Measurements from ENCODE around the gene FCER2.

The FCER2 gene

DNA sequence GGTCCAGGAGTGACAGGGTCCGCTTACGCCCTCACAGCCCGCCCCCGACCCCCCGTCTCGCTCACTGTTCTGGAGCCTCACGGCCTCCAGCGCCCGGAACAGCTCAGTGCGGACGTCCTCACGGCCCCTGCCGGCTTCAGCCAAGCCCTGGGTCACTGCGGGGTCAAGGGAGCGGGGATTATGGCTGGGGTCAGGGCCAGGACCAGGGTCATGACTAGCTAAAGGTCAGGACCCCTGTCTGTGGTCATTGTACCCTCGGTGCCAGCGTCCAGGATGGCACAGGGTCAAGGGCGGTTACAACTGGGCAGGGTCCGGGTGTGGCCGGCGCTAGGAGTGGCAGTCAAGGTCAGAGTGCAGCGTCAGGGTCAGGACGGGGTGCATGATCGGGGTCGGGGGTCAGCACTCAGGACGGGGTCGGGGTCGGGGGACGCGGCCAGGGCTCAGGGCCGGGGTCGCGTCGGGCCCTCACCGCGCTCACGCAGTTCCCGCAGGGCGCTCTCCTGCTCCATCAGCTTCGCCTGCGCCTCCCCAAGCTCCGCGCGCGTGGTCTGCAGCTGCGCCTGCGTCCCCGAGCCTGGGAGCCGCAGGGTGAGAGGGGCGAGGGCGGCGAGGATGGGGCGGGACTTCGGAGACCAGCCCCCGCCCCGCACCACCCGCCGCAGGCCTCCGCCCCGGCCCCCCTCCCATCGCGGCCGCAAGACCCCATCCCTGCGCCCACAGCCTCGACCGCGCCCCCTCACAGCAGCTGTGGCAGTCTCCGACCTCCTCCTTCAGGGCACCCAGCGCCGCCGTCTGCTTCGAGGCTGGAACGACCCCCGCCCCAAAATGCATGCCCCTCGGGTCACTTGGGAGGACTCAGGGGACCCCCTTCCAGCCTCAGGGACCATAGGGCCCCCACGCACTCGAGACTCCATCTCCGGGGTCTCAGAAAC is 28.6 kb upstream of the FCER2 start:
- Histone ChIP-seq H3K9me2 (replicated peaks; ENCODE audit: control insufficient read depth, low read length) (no peaks in the 10 kb centered on the region), H4K20me1 (ENCODE audit: control insufficient read depth, insufficient read depth, low read depth, low read length) (no peaks in the 10 kb centered on the region), H3K27ac (ENCODE audit: low read depth, low read length) (no peak overlapping the region), H3K4me3 (ENCODE audit: low read length) (no peak overlapping the region), H3K4me1 (ENCODE audit: control insufficient read depth, low read length) (no peaks in the 10 kb centered on the region), H3K36me3 (ENCODE audit: control insufficient read depth, low read length) (no peaks in the 10 kb centered on the region), H3K4me2 (ENCODE audit: low read length) (no peak overlapping the region), H3K9me3 (ENCODE audit: control insufficient read depth, insufficient read depth, low read length) (no peaks in the 10 kb centered on the region), H3K79me2 (ENCODE audit: control insufficient read depth, low read length) (no peaks in the 10 kb centered on the region), H3F3A (ENCODE audit: control insufficient read depth, insufficient read depth) (no peaks in the 10 kb centered on the region), H3K27me3 (ENCODE audit: control insufficient read depth, low read length) (peaks cover 15% of the 10 kb centered on the region; the same call in 1 of the 2 replicates)
- TF ChIP-seq EZH2phosphoT487 (IDR thresholded peaks at IDR 0.05; ENCODE audit: borderline replicate concordance, low read length) = no peak
- TF ChIP-seq, protein P1, sequence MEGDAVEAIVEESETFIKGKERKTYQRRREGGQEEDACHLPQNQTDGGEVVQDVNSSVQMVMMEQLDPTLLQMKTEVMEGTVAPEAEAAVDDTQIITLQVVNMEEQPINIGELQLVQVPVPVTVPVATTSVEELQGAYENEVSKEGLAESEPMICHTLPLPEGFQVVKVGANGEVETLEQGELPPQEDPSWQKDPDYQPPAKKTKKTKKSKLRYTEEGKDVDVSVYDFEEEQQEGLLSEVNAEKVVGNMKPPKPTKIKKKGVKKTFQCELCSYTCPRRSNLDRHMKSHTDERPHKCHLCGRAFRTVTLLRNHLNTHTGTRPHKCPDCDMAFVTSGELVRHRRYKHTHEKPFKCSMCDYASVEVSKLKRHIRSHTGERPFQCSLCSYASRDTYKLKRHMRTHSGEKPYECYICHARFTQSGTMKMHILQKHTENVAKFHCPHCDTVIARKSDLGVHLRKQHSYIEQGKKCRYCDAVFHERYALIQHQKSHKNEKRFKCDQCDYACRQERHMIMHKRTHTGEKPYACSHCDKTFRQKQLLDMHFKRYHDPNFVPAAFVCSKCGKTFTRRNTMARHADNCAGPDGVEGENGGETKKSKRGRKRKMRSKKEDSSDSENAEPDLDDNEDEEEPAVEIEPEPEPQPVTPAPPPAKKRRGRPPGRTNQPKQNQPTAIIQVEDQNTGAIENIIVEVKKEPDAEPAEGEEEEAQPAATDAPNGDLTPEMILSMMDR (IDR thresholded peaks at IDR 0.05; ENCODE audit: low read depth, low read length, poor library complexity, severe bottlenecking) = no peak

DNA sequence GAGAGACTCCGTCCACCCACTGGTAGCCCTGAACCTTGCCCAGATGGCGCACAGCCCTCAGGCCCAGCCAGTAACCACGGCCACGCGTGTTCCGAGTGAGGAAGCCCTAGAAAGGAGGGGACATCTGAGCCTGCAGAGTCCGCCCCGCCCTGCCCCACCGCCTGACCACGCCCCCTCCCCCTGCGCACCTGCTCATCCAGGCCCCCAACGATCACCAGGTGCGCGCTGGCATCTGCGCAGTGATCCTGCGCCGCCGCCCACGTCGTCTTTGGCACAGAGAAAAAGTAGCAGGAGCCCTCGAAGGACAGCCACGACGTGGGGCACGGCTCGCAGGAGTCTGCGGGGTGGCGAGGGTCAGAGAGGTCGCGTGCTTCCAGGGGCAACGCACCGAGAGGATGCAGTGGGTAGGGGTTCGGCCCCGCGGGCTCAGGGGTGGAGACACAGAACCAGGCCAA is 27.9 kb upstream of the FCER2 start:
- Histone ChIP-seq H3K9me2 (replicated peaks; ENCODE audit: control insufficient read depth, low read length) (no peaks in the 10 kb centered on the region), H3F3A (ENCODE audit: control insufficient read depth, insufficient read depth) (no peaks in the 10 kb centered on the region), H3K27ac (ENCODE audit: low read depth, low read length) (no peak overlapping the region), H3K79me2 (ENCODE audit: control insufficient read depth, low read length) (no peaks in the 10 kb centered on the region), H3K4me2 (ENCODE audit: low read length) (no peak overlapping the region), H3K4me3 (ENCODE audit: low read length) (no peak overlapping the region), H3K9me3 (ENCODE audit: control insufficient read depth, insufficient read depth, low read length) (no peaks in the 10 kb centered on the region), H3K36me3 (ENCODE audit: control insufficient read depth, low read length) (no peaks in the 10 kb centered on the region), H3K4me1 (ENCODE audit: control insufficient read depth, low read length) (no peaks in the 10 kb centered on the region), H4K20me1 (ENCODE audit: control insufficient read depth, insufficient read depth, low read depth, low read length) (no peaks in the 10 kb centered on the region), H3K27me3 (ENCODE audit: control insufficient read depth, low read length) (peaks cover 15% of the 10 kb centered on the region)
- no peak for TF ChIP-seq EZH2phosphoT487 (IDR thresholded peaks at IDR 0.05; ENCODE audit: borderline replicate concordance, low read length)
- TF ChIP-seq, protein P1 (IDR thresholded peaks at IDR 0.05; ENCODE audit: low read depth, low read length, poor library complexity, severe bottlenecking) = no peak

DNA sequence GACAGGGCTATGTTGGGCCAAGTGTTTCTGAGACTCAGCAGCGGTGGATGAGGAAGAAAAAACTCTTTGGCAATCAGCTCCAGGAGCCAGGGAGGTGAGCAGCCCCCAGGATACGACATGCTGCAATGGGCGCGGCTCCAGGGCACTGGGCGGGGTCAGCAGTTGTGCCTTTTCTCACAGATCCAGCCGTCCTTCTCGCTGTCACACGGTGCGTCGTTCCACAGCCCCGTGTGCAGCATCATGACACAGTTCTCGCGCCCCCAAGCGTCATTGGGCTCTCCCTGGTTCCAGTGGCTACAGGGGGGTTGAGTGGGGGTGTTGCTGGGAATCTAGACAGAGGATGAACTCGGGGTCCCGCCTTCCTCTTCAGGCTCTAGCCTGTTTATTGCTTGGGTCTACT is 27.3 kb upstream of the FCER2 start:
- Histone ChIP-seq H3F3A (ENCODE audit: control insufficient read depth, insufficient read depth) (no peaks in the 10 kb centered on the region), H4K20me1 (ENCODE audit: control insufficient read depth, insufficient read depth, low read depth, low read length) (no peaks in the 10 kb centered on the region), H3K36me3 (ENCODE audit: control insufficient read depth, low read length) (no peaks in the 10 kb centered on the region), H3K79me2 (ENCODE audit: control insufficient read depth, low read length) (no peaks in the 10 kb centered on the region), H3K9me2 (replicated peaks; ENCODE audit: control insufficient read depth, low read length) (no peaks in the 10 kb centered on the region), H3K4me2 (ENCODE audit: low read length) (no peak overlapping the region), H3K27me3 (ENCODE audit: control insufficient read depth, low read length) (peaks cover 15% of the 10 kb centered on the region), H3K4me3 (ENCODE audit: low read length) (no peak overlapping the region), H3K27ac (ENCODE audit: low read depth, low read length) (no peak overlapping the region), H3K4me1 (ENCODE audit: control insufficient read depth, low read length) (no peaks in the 10 kb centered on the region), H3K9me3 (ENCODE audit: control insufficient read depth, insufficient read depth, low read length) (no peaks in the 10 kb centered on the region)
- TF ChIP-seq, protein P1 (IDR thresholded peaks at IDR 0.05; ENCODE audit: low read depth, low read length, poor library complexity, severe bottlenecking) = no peak
- TF ChIP-seq EZH2phosphoT487 (IDR thresholded peaks at IDR 0.05; ENCODE audit: borderline replicate concordance, low read length) = no peak
